Measurements from ENCODE around the gene UCP2.

The UCP2 gene

DNA sequence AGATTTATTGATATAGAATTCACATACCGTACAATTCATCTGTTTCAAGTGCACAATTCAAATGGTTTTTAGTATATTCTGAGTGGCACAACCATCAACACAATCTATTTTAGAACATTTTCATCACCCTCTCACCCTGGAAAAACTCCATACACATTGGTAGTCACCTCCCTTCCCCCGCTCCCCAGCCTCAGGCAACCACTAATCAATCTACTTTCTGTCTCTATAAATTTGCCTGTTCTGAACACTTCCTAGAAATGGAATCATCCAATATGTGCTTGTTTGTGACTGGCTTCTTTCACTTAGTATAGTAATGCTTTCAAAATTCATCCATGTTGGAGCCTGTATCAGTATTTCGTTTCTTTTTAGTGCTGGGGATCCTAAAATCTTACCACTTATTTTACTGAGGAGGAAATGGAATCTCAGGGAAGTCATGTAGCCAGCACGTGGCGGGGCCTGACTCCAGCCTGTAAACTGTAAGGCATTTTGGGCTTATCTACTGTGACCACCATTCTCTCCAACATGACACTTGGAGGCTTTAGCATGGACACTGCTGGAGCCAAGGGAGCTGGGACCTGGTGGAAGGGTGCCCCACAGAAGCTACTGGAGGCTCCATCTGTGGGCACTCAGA, 27.1 kb upstream of the UCP2 start:
- no peak for DNase-seq

DNA sequence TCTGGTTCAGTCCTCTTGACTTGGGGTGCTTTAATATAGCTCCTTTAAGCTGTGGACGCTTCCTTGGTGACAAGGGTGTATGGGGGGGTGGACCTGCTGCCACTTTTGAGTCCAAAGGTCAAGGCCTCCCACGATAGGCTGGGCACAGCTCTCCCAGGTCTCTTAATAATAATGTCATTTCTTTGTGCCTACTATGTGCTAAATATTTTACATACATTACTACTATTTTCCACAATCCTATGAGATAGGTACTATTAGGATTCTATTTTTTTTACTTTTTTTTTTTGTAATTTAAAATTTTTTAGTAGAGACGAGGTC, 26.5 kb upstream of the UCP2 start:
- no peak for DNase-seq

DNA sequence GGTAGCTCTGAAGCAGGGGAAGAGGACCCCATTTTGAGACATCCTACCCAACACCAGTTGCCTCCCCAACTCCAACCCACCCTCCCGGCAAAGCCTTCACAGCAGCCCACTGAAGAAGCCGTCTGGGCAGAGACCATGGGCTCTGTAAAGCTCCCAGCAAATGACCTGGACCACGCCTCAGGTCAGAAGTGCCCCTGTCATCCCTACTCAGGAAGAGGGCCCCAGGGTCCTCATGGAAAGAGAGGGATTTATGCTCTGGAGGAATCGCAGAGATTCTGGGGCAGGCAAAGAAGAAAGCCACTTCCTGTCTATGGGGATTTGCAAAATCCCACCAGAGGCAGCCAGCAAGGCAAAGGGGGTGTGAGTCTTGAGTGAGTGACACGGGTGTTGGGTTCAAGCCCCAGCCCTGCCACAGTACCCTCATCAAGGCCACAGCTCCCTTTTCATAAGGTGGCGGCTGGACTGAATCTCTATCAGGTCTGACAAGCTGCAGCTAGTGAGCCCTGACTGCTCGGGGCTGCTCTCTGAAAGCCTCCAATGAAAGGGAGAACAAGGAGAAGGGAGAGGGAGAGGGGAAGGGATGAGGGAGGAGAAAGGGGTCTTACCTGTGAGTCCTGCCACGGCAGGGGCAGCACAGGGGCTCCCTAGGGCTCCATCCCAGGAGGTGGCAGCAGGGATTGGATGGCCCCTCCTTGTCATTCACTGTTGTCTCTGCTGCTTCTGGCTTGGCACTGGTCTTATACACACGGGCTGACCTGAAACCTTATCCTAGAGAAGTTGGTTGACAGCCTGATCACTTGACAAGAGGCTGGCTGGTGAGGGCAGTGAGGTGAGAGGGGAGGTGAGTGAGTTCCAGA, 26.0 kb upstream of the UCP2 start, which contains the start of gene UCP3:
UCP3 (minus strand) TSS at position 713 of the 857 bp plus-strand sequence. CDS start 2,043 bp downstream, outside the sequence.
- DNase-seq = peak; percentile 50

DNA sequence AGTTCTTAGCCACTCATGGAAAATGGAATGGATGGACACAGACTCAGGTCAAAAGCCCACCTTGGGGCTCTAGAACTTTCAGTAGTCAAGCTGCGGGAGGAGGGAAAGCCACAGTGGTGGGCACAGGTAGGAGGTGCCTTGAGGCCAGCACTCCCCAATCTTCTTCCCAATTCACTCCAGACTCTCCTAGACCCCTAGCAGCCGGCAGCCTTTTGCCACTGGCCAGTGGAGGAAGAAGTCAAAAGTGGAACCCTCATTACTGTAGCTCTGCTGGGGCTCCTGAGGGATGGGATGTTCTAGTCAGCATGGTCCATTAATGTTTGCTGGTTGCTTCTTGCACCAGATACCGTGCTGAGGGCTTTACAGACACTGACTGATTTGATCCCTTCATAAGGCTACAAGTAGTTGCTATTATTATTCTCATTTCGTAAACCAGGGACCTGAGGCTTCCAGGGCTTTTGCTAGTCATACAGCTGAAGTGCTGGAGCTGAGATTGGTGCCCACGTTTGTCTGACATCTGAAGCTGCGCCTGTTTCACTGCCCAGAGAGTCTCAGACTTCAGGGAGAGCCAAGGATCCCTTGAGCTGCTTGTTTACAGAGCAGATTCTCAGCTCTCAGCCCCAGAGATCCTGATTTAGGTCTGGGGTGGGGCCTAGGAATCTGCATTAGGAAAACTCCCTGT, 25.2 kb upstream of the UCP2 start:
- no peak for DNase-seq

DNA sequence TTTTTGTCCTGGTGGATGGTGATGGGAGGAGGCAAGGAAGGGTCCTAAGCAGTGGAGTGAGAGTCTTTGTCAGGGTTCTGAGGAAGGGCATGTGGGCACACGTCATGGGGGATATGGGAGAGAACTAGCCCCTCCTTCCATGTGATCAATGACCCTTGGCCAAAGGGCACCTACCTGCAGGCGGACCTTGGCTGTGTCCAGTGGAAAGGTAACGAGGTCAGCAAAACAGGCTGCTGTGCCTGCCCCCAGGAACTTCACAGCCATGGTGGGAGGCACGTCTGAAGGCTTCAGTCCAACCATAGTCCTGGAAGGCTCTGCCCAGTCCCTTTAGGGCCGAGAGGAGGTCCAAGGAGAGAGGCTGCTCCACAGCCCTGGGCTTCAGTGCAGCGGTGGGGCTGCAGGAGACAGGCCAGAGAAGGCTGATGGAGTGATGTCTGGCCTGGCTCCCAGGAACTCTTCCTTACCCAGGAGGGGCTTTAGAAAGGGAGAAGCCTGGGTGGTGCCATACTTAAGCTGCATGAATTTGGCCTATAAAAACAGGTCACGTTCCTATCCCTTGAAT, 24.2 kb upstream of the UCP2 start:
- DNase-seq = no peak

DNA sequence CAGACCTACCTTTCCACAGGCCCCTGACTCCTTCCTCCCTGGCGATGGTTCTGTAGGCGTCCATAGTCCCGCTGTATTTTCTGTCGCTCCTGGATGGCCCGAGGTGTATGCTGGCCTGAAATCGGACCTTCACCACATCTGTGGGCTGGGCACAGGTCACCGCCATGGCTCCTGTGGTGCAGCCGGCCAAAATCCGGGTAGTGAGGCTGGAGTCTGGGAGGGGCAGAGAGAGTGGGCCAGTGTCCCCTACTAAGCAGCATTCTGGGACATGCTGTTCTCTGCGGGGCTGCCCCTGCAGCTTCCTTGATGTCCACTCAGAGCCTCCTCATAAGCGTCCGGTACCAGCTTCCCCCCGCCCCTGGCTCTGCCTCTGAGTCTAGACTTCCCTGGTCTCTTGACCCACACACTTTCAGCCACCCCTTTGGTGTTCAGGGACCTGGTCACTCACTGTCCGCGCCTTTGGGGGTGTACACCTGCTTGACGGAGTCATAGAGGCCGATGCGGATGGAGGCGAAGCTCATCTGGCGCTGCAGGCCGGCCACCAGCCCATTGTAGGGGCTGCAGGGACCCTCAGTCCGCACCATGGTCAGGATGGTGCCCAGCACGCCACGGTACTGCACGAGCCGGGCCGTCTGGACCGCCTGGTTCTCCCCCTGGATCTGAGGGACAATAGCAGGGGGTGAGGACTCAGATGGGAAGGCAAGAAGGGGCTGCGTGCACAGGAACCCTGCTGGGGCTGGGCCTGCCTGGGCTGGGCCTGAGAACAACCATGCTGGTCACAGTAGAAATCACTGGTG, 23.3 kb upstream of the UCP2 start:
- no peak for DNase-seq

DNA sequence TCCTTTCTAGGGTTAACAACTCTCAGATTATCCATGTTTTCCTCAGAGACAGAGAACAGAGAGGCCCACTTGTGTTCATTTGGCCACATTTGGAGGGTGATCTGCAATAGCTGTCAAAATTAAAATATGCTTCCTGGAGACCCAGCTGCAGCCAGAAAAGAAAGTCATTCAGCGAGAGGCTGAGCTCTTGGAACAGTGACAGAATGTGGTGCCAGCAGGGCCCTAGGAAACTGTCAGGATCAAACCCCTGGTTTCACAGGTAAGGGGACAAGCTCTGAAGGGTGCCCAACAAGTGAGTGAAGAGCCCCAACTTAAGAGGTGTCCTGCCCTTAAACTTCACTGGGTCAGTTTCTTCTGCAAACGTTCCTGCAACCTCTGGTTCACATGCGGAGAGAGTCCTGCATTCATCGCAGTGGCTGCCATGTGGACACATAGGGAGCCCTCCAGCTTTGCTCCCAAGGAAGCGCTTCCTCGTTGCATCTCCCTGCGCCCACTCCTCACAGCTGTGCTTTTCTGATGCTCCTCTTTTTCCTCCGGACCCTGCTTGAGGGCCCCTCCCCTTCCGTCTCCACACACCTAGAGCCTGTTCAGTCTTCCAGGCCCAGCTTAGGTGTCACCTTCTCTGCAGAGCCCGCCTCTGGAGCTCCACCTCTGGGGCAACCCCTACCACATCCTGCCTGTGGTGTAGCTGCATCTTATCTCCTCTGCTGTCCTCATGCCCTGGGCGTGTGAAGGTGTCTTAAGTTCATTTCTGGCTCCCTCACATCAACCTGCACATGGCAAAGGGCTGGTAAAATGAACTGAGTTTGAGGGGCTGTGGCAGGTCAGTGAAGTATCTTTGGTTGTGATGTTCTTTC, 22.3 kb upstream of the UCP2 start:
- peak; percentile 34 for DNase-seq

DNA sequence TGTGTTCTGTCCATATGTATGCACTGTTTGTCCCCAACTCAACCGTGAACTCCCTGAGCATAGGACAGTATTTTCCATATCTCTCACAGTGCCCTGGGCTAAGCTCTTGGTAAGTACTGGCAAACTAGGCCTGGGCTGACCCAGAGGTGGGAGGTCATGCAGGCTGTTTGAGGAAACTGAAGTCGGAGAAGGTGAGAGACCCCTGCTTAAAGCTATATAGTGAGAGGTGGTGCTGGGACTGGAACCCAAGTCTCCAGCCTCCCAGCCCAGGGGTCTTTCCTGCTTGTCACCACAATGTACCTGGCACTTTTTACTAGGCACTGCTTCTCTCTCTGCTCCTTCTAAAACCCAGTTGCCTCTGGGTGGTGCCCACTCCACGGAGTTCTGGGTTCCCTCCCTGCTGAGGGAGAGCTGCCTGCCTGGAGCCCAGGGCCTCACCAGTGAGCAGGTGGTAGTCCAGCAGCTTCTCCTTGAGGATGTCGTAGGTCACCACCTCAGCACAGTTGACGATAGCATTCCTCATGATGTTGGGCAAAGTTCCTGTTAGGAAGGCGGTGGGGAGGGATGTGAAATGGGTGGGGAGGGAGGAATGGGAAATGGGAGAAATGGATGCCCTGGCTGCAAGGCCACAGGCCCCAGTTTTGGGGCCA, 21.5 kb upstream of the UCP2 start:
- no peak for DNase-seq

DNA sequence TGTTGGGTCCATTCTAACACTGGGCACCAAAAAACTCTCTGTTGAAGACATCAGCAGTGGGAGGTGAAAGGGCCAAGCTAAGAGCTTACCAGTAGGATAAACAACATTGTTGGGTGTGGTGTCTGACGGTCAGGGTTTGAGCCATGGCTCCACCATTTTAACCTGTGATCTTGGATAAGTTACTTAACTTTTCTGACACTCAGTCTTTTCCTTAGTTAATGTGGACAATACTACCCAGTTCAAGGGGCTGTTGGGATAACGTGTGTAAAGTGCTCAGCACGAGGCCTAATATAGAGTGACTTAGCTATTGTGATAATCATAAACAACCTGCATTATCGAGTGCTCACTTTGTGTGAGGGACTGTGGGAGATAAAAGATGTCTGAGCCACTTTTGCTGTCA, 20.2 kb upstream of the UCP2 start:
- DNase-seq = no peak

DNA sequence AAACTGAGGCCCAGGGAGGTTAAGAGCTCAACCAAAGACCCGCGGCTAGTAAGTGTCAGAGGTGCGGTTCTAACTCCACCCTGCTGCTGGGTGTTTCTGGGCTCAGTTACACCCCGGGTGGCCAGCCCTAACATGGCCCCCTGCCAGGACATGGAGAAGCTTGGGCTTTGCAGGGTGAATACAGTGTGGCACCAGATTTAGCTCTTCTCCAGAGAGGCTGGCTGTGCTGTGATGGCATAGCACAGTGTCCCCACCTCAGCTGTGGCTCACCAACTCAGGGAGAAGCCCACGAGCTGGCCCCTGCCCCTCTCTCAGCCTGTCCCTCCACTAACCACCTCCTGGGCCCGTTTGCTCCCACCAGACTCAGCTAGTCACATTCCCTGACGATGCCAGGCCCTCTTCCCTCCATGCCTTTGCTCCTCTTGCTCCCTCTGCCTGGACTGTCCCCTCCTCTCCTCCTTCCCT, 19.2 kb upstream of the UCP2 start:
- DNase-seq = no peak

DNA sequence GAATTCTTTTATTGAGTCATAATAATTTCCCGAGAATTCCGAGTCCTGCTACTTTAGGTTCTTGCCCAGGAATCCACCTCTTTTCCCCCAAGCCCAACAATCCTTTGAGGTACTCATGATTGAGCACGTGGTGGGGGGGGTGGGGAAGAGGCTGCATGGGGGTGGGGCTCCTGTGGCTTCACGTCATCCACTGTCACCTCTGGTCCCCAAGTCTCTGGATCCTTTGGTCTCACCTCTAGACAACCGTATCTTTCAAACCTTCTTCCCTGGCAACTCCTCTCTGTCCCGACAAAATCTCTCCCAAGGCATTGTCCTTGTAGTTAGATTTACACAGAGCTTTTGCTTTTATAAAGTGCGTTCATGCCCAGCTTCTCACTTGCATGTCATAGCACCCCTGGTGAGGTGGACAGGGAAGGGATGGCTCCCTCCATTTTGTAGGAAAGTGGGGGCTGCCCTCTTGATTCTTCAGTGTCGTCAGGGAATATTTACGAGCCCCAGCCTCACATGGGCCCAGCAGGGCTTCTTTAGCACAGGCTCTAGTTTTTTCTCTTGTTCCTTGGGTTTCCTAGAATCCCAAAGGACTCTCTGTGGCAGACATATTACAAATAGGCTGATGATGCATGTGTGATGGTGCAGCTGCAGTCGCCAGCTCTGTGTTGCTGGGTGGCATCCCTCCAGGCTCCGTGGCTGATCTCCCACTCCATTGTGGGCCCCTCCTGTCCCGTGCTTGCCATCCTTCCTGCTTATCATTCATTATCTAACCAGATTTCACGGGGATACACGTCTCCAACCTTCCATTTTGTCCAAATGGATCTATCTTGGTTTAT, 17.9 kb upstream of the UCP2 start:
- no peak for DNase-seq

DNA sequence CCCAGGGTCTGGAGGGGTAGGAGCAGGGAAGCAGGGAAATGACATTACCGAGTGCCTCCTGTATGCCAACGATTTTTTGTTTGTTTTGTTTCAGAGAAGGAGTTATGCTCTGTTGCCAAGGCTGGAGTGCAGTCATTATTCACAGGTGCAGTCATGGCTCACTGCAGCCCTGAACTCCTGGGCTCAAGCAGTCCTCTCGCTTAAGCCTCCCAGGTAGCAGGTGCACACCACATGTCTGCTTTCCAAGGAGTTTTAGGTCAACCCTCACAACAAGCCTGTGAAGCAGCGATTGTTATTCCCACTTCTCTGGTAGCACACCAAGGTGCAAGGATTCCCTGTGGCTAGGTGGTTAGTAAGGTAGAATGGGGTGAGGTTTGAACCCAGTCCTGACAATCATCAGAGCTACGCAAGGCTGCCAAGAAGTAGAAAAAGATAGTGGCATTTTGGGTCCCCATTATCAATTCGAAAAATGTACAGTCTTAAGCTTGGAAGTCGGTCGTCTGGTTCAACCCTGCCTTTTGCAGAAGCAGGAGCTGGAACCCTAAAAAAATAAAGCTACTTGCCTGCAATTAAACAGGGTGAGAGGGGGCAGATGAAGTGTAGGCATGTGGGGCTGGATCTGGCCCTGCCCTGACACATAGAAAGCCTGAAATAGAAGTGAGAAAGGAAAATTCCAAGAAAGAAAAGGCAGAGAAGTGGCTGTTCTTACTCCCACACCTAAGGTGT, 17.1 kb upstream of the UCP2 start:
- DNase-seq = peak; percentile 95

DNA sequence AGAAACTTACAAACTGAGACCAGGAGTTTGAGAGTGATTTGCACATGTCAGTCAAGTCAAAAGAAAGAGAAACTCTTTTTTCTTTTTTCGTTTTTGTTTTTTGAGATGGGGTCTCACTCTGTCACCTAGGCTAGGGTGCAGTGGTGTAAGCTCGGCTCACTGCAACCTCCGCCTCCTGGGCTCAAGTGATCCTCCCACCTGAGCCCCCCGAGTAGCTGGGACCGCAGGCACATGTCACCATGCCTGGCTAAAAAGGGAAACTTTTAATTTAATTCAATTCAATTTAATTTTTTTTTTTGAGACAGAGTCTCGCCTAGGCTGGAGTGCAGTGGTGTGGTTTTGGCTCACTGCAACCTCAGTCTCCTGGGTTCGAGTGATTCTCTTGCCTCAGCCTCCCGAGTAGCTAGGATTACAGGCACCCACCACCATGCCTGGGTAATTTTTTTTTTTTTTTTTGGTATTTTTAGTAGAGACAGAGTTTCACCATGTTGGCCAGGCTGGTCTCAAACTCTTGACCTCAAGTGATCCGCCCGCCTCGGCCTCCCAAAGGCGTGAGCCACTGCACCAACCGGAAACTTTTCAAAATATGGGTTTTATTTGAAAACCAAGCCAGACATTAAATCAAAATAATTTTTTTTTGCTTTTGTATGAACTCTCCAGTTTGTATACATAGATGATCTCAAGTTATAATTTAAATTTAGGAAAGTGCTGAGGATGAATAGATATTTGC, 16.4 kb upstream of the UCP2 start:
- DNase-seq = no peak

DNA sequence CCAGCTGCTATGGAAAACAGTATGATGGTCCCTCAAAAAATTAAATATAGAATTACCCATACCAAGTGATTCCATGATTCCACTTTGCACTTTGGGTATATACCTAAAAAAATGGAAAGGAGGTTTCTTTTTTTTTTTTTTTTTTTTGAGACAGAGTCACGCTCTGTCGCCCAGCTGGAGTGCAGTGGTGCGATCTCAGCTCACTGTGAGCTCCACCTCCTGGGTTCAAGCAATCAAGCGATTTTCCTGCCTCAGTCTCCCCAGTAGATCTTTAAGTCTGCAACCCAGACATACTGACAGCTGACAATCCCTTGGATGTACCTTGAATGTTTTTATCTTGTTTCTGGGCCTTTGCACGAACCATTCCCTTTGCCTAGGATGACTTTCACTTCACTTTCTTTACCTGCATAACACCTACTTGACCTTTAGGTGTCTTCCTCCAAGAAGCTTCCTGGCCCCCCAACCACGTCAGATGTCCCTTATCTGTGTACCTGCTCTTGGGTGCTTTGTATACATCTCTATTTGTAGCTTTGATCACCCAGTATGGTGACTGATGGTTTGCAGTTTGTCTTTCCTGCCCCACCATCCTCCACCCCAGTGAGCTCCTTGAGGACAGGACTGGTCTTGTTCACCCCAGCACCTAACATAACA, 14.6 kb upstream of the UCP2 start:
- DNase-seq = no peak

DNA sequence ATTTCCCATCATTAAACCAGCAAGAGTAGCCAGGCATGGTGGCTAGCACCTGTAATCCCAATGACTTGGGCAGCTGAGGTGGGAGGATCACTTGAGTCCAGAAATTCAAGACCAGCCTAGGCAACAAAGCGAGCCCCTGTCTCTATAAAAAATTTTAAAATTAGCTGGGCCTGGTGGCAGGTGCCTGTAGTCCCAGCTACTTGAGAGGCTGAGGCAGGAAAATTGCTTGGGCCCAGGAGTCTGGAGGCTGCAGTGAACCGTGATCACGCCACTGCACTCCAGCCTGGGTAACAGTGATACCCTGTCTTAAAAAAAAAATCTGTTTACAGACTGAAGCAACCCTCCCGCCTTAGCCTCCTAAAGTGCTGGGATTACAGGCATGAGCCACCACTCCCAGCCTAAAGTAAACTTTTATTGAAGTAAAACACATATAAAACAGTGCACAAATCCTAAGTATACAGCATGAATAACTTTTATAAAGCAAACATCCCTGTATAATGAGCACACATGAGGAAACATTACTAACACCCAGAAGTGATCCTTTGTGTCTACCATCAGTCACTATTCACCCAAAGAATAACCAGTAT, 13.6 kb upstream of the UCP2 start:
- DNase-seq = peak; percentile 28

DNA sequence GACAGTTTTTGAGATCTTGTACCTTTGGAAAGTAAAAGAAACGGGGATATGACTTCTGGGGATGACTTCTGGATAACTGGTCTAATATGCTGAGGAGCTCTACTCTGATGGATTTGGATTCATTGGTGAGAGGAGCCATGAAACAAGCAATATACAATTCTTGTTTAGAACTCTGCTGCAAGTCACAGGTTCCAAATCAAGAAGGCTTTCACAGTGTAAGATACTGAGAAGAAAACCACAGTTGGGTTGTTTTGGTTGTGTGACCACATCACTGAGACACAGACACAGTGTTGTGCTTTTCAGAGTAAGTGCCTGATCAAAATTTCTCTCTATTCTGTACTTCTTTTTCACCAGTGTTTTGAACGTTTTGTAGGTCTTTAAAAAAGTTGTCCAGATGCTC, 13.1 kb upstream of the UCP2 start:
- no peak for DNase-seq

DNA sequence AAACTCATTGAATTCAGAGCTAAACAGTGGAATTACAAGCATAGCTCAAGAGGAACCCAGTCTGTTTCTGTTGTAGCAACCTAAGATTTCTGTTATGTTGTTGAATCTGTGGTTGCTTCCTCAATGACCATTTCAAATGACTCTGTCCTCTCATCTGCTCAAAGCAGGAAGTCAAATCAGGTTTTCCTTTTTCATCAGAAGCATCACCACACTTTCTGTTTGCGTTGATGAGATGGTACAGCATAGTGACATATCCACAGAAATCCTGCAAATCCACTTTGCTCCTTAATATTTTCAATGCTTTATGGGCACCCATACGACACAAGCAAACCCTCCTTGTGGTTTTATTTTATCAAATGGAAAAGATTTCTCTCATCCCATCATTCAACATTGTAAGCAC, 12.6 kb upstream of the UCP2 start:
- DNase-seq = peak; percentile 75

DNA sequence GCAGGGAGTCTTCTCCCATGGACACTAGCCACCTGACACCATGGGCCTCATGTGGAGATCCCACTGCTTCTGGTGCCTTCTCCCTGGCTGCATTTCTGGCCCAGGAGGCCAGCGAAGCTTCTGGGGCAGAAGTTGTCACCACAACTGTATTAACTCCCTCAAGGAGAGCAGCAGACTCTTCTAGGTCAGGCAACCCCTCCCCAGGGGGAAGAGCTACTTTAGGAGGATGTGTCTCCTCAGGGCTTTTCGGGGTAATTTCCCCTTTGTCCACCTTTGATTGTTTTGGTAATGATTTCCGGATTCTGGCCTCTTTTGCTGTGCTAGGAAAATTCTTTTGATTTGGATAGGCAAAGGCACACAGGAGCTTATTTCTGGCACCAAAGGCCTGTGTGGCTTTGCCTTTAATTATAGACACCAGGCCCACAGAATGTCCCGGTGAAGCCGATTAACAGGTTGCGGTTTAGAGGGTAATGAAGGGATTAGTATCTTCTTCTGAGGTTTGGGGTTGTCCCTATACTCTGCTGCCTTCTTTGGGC, 8.9 kb upstream of the UCP2 start:
- no peak for DNase-seq
